ENCODE results near the gene CXCL12.

CXCL12 gene

GRCh38 chr10:44399659-44400451 is 15.0 kb upstream of the CXCL12 start:
- DNase-seq, result no peak

DNA sequence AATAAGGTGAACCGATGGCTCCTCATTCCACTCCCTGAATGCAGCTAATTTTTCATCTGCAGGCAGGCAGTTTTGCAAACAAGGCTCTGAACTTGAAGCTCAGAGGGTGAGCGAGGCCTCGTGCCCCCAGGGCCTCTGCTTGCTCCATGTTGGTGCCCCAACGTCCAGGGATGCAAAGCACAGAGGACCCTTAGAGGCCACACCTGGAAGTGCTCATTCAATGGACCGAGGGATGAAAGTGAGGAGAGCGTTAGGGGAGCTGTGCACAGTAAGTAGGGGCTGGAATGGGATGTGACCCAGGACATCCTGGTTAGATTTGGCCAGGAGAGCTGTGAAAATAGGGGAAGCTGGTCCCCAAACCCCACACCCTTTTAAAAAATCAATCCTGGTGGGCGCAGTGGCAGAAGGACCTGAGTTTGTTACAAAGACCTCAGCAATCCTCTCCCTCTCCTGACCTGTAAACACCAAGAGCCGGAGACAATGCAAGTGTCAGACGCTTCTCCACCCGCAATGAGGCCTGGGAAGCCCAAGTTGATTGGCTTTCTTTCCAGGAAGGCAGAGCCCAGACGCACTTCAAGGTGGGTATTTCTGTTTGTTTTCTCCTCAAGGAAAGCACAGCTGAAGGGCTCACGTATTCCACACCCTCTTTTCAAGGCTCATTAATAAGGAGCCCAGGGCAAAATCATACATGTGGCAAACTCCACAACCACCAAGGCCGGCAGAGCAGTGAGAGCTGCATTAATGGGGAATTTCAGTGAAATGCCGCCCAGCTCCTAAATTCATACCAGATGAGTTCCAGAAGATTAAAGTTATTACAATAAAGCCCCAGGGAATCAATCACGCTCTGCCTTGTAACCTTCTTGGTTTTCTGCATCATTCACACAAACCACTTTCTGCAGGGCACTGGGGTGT is 14.1 kb upstream of the CXCL12 start:
- no peak for DNase-seq

GRCh38 chr10:44398271-44398670 is 13.4 kb upstream of the CXCL12 start:
- no peak for DNase-seq

GRCh38 chr10:44397476-44398225 is 12.8 kb upstream of the CXCL12 start:
- no peak for DNase-seq

DNA sequence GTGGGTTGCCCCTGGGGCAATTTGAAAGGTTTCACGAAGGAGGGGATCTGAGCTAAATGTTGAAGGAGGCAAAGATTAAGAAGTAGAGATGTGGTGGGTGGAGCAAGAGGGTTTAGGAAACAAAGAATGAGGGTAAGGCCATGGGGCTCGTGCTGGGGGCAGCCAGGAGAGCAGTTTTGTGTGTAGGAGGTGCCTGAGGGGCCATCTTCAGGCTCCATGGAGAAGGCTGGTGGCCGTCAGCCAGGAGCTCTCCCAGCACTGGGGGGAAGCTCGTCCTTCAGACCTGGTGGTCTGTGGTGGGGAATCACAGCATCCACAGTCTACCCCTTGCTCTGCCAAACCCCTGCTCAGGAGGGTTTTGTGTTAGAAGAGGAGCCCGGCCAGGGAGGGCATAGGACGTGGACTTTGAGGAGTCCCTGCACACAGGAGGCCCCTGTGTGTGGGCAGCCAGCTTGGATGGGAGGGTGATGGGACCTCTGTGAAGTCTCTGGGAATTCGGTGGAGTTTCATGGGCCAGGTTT is 11.8 kb upstream of the CXCL12 start:
- no peak for DNase-seq

DNA sequence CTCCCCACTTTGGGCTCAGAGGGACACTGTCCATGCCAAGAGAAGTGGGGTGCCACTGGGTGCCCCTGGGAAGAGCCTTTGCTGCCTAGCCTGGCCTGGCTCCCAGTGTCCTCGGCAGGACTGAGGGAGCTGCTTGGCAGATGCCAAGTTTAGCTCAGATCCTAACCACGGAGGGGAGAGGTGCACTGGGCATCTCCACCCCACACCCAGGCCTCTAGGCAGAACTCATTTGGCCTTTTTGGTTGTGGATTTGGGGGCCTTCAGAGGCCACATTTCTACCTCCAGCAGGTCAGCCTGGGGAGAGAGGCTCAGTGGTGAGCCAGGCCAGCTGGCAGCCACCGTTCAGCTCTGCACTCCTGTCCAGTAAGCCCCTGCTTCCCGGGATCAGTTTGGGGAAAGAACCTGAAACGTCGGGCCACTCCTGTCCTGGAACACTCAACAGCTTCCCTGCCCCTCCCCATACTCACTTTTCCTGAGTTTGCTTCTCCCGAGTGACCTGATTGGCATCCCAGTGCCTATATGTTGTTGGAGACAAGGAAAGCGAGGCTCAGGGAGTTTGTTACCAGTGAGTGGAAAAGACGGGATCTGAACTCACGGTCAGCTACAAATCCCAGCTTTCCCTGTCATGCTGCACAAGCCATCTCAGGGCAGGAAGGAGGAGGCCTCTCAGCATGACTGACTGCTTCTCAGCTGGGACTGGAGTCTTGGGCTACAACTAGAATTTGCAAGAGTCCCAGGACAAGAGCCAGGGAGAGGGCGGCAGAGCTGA is 11.2 kb upstream of the CXCL12 start:
- no peak for DNase-seq

- no peak for DNase-seq
Measured at GRCh38 chr10:44395396-44395795, 10.5 kb upstream of the CXCL12 start.

DNA sequence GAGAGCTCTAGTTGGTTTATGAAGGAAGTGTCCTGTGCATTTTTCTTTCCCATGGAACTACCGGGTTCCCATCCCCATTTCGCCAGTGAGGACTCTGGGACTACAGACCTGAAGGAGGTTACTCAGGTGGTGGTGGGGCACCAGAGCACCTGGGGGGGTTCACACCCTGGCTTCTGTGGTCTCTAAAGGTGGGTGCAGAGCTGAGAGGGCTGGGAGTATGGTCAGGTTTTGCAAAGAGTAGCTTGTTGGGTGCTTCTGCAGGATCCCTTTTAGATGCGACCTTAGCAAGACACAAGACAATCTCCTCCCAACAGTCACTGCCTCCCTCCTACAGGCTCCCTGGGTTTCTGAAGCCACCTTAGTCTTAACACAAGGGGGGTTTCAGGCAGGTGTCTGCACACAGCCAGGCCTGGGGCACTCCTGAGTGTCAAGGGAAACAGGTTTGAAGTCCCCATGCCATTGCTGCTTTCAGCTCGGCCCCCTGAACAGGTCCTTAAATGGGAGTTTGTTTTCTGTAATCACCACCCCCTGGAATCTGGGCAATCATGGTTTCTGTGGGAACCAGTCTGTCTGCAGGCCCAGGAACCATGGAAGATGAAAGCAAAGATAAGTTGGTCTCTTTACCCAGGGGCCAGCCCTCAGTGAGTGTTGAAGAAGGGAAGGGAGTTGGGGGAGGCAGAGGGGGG is 9.9 kb upstream of the CXCL12 start:
- no peak for DNase-seq

- no peak for DNase-seq
Measured at GRCh38 chr10:44393834-44394547, 9.1 kb upstream of the CXCL12 start.

DNA sequence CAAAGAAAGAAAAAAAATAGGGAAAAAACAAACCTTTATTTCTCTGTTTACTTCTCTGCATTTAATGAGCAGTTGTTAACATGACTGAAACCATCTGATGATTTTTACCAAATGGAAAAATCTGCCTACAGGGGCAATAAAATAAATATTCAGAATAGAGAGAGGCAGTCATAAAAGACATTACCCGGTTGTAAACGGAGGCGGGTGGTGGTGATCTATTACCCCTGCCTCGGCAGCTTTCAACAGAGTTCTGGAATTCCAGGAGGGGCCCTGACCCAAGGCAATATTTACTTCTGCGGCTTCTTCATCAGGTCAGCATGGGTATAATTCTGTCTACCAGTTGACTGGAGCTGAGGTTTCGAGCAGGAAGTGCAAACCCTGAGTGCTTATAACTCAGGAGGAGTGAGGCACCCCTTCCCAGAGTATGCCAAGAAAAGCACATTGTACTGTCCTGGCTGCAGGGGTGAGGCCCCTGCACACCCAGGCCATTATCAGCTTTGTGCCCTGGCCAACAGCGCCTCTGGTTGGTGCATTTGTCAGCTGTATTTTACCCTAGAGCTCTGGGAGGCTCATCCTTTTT is 8.2 kb upstream of the CXCL12 start:
- no peak for DNase-seq

GRCh38 chr10:44392420-44392819 is 7.5 kb upstream of the CXCL12 start:
- DNase-seq, result no peak

DNA sequence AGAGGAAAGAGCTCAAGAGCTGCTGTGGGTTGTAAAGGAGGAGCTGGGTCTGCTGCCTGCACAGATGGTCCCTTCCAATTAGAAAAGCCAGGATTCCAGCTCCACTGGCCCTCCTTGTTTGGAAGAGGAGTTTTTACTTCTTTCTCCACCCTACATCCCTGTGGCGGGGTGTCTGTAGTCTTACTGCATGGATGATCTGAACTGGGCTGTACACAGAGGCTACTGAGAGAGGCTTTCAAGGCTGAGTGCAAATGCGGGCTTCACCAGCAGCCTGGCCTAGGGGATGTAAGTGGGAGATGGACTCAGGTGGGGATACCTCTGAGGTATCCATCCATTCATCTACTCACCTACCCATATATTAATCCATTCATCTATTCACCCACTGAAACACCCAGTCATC is 7.1 kb upstream of the CXCL12 start:
- no peak for DNase-seq

- no peak for DNase-seq
Measured at GRCh38 chr10:44390585-44391072, 5.7 kb upstream of the CXCL12 start.

GRCh38 chr10:44389556-44389955 is 4.7 kb upstream of the CXCL12 start:
- DNase-seq, result no peak

GRCh38 chr10:44389150-44389549 is 4.3 kb upstream of the CXCL12 start:
- DNase-seq, result no peak

DNA sequence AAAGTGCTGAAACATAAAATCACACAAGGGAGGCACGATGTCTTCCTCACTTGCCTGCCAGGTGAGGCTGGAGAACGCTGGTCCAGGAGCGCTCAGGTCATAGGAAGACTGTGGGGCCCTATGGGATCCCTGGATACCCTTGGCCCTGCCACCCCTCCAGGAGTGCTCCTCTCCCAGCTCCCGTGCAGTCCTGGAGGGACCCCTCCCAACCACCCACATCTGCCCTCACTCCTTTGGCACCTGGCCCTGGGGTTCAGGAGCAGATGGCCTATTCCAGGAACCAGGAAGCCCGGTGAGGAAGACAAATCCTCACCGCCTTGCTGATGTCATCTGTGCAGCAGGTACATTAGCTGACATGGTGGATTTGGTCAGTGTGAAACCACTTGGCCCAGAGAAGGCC is 3.7 kb upstream of the CXCL12 start:
- DNase-seq, result no peak

DNA sequence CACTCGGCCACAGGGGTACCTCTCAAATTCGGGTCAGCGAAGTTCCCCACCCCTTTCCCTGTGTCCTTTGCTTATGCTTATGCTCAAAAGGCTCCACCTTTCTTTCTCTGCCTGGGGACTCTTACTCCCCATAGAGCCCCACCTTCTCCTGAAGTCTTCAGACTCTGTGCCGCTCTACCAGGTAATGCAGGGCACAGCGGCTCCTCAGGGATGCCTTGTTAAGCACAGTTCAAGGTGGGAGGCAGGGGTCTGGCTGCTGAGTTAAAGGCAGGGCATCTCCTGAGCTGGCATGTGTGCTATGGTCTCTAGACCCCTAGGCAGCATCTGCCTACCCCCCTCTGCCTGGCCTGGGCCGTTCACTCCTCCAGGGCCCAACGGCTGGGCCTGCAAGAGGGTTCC is 3.0 kb upstream of the CXCL12 start:
- DNase-seq, result no peak

DNA sequence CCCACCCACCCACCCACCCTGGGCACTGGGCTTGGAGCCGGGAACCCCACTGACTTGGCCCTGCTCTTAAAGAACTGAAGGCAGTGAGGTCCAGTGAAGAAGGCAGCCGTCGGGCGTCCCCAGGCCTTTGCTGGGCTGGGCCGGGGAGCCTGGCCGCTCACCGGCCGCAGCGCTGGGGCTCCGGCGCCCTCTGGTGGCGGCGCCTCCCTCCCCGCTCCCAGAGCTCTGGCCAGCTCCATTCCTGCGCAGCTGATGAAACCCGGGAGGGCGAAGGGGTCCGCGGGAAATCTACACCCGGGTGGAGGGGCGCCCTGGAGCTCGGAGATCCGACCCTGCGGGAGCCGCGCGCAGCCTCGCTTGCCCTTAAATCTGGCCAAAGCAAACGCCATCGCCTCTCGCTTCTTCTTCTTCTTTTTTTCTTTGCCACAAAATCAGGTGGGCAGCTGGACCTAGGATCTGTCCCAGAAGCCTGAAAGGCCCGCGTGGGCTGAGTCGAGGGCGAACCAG is 1.7 kb upstream of the CXCL12 start:
- no peak for DNase-seq

DNA sequence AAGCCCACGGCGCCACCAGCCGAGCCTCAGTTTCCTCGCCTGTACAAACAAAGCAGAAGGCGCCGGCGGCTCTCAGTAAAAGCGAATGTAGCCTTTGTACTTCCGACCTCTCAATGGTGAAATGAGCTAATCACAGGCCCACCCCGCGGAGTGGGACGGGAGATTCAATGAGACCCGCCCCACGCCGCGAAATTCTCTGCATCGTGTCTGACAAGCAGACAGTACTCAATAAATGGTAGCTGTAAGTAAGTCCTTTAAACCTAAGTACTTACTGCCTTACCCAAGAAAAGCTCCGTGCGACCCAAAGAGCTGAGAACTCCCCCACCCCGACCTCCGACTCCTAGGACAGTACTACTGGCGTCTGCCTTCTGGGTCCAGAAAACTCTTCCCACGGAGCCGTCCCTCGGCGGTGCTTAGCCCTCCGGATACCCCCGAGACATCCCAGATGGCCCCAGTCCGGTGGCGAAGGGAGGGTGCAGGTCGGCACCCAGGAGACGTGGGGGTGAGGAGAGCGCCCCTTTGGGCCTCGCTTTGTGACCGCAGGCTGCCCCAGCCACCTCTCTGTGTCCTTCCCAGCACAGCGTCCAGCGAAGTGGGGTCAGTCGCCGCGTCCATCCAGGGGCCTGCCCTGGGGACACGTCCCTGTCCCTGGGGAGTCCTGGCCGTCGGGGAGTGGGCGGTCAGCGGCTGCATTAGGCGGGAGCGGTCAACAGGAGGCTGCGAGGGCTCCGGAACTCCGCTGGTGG is 972 bp upstream of the CXCL12 start:
- no peak for DNase-seq

All from NCI-H345 (cell line).